Activated T-helper 9 cell treated with anti-CD3 and anti-CD28 coated beads, Interleukin-2, amount 50 U/mL, for 16 hours (primary cell): ENCODE results near the gene CHPF.

Experiments
- DNase-seq: peaks from one replicate; pipeline ENCODE4 v3.0.0-alpha.2; 2020; ENCODE audit warnings: low read depth

Gene CHPF

GRCh38 chr2:219532378-219532649, 11.3 kb downstream of the CHPF start:
- DNase-seq, result no peak

GRCh38 chr2:219531639-219532377, 11.8 kb downstream of the CHPF start:
- DNase-seq, result no peak

GRCh38 chr2:219530048-219530963, 13.3 kb downstream of the CHPF start:
- DNase-seq, result peak; percentile 78

GRCh38 chr2:219527472-219527871, 16.1 kb downstream of the CHPF start:
- no peak for DNase-seq

GRCh38 chr2:219527076-219527394, 16.6 kb downstream of the CHPF start:
- DNase-seq, result no peak

- no peak for DNase-seq
These were observed 17.1 kb downstream of the CHPF start for GRCh38 chr2:219526320-219527075.

GRCh38 chr2:219525533-219526232, 17.9 kb downstream of the CHPF start:
- DNase-seq, result no peak

GRCh38 chr2:219524817-219525216, 18.8 kb downstream of the CHPF start:
- DNase-seq, result no peak

- DNase-seq, result no peak
These were observed 20.5 kb downstream of the CHPF start for GRCh38 chr2:219523031-219523671.

- no peak for DNase-seq
These were observed 21.2 kb downstream of the CHPF start for GRCh38 chr2:219522111-219523030.

- no peak for DNase-seq
These were observed 22.3 kb downstream of the CHPF start for GRCh38 chr2:219521066-219521880.

- no peak for DNase-seq
These were observed 23.5 kb downstream of the CHPF start for GRCh38 chr2:219520079-219520478.

GRCh38 chr2:219519526-219519916, 24.1 kb downstream of the CHPF start:
- DNase-seq, result no peak

GRCh38 chr2:219517954-219518778, 25.4 kb downstream of the CHPF start:
- DNase-seq, result no peak

GRCh38 chr2:219516888-219517287, 26.7 kb downstream of the CHPF start:
- no peak for DNase-seq

- no peak for DNase-seq
These were observed 27.6 kb downstream of the CHPF start for GRCh38 chr2:219515874-219516629.

- no peak for DNase-seq
These were observed 28.8 kb downstream of the CHPF start for GRCh38 chr2:219514836-219515235.

- no peak for DNase-seq
These were observed 29.3 kb downstream of the CHPF start, which contains the start of gene ASIC4 for GRCh38 chr2:219514196-219514761. Gene ASIC4, plus strand, starts transcription at chr2:219514482. Its CDS starts 243 bp downstream, at chr2:219514725.
